Measurements from ENCODE around the gene BANP.
"Not testable (repeated sequence)": the region's sequence is repeated elsewhere in the genome, so short reads cannot be mapped to it uniquely, and the experiment has no call there.

Gene BANP

DNA sequence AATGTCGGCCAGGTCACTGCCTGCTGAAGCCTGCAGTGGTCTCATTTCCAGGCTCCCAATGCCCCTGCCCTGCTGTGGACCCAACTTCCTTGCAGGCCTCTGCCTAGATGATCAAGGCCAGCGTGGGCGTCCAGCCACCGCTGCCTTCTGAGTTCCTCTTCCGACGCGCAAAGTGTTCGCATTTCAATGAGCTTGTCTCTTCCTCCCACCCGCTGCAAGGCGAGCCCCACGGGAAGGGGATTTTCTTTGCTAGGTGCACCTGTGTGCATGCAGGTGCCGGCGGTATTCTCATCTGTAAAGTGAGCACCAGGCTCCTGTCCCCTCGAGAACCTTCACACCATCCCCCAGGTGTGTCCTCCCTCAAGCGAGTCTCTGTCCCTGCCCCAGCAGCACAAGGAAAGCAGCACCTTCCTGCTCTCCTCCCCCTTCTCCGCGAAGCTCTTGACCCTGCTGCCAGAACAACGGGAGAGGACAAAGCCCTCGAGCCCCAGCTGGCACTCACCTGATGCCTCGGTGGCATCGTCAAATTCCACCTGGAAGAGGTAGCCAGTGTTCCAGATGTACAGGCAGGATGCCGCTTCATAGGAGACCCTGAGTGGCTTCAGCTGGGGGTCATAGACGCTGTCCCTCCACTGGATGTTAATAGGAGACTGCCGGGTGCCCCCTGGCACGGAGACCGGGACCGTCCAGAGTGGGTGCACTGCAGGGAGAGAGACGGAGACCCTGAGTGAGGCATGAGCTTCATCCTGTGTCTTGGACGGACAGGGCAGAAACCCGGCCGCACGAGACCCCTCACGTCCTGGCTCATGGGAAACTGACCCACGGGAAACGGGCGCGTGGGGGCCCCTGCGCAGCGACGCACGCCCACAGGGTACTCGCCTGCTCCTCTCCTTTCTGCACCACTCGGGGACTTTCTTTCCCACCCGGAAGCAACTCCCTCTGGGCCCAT lies 24.7 kb upstream of the BANP start:
- no peak for DNase-seq (ENCODE audit: low read depth)

DNA sequence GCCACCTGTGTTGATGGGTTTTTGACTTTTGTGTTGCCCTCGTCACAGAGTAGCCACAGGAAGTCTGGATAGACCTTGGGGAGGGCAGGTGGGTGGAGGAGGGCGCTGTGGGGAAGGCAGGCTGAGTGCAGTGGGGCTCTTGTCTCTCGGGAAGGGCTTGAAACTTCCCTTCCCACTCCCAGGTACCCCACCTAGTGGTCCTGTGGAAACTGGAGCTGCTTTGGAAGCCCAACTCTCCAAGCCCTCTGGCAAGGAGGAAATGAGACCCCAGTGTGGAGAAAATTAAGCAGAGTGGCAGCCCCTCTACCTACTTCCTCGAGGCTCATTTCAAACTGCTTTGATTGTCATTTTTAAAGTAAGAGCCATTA lies 24.1 kb upstream of the BANP start:
- no peak for DNase-seq (ENCODE audit: low read depth)

DNA sequence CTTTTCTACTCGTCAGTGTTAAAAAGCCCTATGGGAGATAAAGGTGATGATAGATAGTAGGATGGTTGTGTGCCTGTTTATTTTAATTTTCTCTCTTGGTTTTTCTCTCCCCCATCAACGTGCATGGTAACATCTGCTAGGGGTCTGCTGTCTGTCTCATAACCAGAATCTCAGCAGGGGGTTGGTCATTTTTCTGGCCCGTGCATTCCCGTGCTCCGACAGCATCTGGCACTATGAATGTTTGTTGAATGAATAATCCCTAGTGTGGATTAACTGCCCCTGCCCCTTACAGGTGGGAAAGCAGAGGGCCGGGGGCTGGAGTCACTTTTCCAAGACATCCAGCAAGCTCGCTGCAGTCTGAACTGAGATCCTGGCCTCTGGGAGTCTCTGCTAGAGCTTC lies 21.2 kb upstream of the BANP start:
- no peak for DNase-seq (ENCODE audit: low read depth)

DNA sequence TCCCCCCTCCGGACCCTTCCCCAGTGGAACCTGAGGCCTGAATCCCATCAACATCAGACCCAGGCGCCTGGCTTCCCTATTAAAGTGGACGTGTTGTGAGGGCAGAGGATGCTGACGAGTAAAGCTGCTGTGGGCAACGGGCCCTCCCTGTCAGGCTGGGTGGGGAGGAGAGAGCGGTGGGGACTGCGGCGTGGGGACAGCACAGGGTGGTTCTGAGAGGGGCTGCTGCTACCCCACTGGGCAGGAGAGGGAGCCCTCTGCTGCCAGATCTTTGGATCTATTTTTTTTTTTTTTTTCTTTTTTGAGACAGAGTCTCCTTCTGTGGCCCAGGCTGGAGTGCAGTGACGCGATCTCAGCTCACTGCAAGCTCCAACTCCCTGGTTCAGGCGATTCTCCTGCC lies 20.8 kb upstream of the BANP start:
- no peak for DNase-seq (ENCODE audit: low read depth)

DNA sequence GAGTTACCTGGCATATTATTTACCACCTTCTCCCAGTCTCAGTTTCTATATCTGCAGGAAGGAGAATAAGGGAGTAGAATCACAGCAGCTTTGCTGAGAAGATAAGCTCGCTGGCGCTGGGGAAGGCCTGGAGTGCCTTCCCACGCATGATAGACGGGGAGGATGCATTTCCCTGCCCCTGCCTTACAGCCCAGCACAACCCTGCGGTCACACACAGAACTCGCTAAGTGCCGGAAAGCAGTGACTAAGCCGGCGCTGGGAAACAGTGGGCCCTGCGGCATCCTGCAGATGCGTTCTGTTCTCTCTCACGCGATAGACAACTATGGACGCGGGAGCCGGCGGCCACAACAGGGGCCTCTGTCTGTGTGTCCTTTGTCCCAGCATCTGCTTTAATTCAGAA lies 19.7 kb upstream of the BANP start:
- no peak for DNase-seq (ENCODE audit: low read depth)

DNA sequence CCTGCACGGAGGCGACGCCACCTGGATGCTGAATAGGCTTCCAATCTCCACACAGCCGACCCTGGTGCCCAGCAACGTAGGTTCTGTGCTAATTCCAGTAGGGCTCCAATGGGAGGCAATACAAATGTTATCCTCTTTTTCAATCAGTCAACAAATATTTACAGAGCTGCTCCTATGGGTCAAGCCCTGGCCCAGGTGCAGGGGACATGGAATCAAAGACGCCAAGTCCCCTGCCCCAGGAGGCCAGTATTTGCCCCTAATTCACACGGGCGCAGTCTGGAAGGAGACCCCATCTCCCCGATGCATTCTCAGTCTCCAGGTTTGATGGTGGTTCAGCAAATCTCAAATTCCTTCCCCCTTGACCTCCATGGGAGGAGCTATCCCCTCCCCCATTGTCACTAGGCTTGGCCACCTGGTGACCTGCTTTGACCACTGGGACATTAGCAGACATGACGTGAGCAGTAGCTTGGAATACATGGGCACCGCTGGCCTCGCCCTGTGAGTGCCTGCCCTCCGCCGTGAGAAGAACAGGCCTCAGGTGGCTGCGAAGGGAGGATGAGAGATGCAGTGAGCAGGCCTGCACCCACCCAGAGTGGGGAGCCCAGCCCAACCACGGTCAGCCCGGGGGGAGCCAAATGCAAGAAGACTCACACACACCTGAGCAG lies 18.6 kb upstream of the BANP start:
- DNase-seq (ENCODE audit: low read depth), result not testable (repeated sequence)

DNA sequence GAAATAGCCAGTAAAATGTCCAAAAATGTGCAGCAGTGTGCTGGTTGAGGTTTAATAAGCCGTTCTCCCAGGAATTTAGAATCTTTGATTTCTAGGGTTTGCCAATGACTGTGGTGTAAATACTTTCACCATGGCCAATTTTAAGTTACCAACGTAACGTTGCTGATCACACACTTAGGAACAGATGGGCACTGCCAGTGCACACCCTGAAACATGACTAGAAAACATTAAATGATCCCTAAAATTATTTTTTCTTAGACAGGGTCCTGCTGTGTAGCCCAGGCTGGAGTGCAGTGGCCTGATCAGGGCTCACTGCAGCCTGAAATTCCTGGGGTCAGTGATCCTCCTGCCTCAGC lies 18.1 kb upstream of the BANP start:
- DNase-seq (ENCODE audit: low read depth), result no peak

DNA sequence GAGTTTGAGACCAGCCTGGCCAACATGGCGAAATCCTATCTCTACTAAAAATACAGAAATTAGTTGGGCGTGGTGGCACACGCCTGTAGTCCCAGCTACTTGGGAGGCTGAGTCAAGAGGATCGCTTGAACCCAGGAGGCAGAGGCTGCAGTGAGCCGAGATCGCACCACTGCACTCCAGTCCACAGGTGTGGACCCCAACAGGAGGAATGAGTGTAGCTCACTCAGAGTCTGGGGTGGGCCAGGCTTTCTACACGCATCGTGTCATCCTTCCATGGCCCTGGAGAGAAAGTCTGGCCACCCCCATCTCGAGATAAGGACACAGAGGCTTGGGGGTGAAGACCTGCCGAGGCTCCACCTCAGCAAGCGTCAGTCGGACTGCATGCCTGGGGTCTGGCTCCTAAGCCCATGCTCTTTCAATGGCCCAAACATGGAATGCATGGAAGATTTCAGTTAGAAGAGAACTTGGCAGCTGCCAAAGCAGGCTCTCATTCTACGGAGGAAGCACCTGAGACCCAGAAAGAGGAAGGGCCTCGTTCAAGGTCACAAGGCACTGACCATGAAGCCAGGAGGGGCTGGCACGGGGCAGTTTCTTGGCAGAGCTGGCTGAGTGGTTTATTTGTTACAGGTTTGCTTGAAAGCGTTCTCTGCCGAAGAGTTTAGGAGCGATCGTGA lies 16.3 kb upstream of the BANP start:
- DNase-seq (ENCODE audit: low read depth), result not testable (repeated sequence)

DNA sequence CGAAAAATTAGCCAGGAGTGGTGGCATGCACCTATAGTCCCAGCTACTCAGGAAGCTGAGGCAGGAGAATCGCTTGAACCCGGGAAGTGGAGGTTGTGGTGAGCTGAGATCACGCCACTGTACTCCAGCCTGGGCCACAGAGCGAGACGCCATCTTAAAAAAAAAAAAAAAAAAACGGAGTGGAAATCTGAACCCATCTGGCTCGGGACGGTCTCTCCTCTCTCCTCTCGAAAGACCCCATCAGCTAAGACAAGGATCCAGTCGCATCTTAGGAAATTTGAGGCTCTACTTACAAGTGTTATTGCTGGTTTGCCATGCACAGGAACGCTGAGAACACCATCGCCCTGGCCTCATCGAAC lies 15.2 kb upstream of the BANP start:
- not testable (repeated sequence) for DNase-seq (ENCODE audit: low read depth)

DNA sequence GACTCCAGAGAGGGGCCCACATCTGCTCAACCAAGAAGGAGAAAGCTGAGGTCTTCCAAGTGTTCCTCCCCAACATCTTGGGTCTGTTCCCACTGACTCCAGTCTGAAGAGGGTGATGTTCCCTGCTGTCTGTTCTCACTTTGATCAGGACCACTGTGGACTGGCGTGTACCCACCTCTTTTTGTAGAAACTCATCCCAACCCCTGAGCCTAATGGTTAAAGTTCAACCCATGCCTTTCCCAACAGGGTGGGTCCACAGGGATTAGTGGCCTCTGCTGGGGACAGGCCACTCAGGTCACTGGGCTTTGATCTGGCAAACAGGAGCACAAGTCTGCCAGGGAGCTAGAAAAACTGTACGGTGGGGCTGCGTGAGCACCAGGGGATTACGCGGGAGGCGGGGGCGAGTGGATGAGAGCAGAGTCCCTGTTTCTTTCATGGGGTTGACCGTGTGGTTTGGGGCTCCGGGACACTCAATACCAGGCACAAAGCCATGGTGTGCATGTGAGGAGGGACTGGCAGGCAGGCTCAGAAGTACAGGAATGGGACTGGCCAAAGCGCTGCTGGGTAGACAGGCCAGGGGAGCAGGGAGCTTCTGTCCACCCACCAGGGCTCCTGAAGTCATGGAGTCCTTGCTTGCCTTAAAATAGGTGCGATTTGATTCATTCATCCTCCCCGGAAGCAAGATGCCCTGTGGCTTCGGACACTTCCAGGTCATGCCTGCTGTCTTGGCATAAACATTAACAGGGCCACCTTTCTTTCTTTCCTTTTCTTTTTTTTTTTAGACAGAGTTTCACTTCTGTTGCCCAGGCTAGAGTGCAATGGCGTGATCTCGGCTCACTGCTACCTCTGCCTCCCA lies 14.6 kb upstream of the BANP start, which contains the start of gene CA5A:
Gene CA5A (minus strand): TSS at position 155 of the 856 bp plus-strand sequence. CDS start 79 bp downstream, at position 76.
- DNase-seq (ENCODE audit: low read depth), result no peak

DNA sequence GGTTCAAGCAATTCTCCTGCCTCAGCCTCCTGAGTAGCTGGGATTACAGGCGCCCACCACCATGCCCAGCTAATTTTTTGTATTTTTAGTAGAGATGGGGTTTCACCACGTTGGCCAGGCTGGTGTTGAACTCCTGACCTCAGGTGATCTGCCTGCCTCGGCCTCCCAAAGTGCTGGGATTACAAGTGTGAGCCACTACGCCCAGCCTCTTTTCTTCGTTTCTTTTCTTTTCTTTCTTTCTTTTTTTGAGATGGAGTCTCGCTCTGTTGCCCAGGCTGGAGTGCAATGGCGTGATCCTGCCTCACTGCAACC lies 14.0 kb upstream of the BANP start:
- DNase-seq (ENCODE audit: low read depth), result not testable (repeated sequence)

DNA sequence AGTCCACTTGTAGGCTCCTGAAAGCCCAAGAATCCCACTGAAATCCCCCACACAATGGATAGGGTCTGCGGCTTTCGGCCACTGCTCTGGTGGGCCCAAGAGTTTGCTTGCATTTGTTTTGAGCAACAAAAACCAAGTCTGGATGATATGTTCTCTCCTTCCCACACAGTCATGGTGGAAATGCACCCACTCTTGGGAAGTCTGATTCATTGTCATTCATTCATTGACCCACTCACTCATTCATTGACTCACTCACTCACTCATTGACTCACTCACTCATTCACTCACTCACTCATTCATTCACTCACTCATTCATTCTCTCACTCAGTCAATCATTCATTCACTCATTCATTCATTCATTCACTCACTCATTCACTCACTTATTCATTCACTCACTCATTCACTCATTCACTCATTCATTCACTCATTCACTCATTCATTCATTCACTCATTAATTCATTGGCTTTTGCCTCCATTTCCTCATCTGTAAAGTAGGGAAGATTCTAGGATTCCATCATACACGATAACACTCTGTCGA lies 12.8 kb upstream of the BANP start:
- DNase-seq (ENCODE audit: low read depth), result no peak

DNA sequence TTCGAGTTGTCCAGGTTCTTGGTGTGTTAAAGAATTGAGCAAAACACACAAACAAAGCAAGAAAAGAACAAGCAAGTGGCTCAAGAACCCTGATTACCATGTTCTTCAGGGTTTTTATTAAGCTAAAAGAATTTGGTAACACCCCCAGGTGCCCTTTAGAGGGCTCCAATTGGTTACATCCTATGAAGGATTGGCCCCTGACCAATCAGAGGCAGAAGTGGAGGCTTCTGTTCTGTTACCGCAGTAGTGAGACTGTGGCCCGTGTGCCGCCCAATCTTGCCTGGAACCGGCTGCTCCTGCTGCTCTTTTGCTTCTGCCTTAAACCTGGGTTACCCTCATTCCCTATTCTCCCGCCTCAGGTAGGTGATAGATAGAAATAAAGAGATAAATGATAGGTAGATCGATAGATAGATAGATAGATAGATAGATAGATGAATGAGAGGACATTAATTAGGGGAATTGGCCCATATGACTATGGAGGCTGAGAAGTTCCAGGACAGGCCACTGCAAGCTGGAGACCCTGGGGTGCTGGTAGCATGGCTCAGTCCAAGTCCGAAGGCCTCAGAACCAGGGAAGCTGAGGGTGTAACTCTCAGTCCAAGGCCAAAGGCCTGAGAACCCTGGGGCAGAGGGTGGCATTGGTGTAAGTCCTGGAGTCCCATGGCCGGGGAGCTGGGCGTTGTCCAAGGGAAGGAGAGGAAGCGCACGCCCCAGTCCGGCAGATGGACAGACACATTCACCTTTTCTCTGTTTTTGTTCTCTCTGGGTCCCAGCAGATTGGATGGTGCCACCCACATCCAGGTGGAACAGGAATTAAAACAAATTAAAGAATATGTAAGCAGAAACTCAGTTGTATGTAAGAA lies 11.4 kb upstream of the BANP start:
- DNase-seq (ENCODE audit: low read depth), result no peak

DNA sequence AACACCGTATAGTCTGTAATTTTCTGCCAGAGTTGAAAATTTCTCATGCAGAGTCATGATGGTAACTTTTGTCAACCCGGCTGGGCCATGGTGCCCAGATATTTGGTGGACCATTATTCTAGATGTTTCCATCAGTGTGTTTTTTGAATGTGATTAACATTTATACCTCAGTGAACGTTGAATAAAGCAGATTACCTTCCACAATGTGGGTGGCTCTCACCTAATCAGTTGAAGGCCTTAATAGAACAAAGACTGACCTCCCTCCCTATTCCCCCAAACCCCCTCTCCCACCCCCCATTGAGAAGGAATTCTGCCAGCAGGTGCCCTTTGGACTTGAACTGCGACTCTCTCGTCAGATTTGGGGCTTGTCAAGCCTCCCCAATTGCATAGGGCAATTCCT lies 8.6 kb upstream of the BANP start:
- no peak for DNase-seq (ENCODE audit: low read depth)

DNA sequence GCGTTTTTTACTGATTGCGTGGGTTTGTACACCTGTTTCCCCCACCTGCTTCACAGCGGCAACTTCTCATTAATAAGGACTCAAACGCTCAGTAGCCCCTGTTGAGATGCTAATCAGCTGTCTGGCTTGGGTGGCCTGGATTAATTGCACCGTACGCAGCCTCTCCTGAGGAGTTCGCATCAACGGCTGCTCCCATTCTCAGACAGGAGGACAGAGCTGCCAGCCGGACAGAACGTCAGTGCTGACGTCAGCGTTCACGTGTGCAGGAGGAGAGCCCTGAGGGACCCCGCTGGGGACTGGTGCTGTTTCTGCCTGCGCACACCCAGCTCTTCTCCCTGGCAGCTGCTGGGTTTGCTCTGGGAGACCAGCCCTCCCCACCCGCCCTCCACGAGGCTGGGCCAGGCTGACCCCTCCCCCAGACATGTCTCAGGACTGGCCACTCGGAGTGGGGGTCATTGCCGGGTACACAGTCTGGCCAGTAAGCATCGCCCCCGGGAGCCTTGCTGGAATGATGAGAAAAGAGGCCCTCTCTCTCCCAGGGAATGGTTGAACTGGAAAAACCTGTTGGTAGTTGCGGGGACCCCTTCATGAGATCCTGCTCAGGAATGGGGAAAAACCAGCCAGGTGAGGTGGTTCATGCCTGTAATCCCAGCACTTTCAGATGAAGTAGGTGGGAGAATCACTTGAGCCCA lies 5.7 kb upstream of the BANP start:
- DNase-seq (ENCODE audit: low read depth), result no peak

DNA sequence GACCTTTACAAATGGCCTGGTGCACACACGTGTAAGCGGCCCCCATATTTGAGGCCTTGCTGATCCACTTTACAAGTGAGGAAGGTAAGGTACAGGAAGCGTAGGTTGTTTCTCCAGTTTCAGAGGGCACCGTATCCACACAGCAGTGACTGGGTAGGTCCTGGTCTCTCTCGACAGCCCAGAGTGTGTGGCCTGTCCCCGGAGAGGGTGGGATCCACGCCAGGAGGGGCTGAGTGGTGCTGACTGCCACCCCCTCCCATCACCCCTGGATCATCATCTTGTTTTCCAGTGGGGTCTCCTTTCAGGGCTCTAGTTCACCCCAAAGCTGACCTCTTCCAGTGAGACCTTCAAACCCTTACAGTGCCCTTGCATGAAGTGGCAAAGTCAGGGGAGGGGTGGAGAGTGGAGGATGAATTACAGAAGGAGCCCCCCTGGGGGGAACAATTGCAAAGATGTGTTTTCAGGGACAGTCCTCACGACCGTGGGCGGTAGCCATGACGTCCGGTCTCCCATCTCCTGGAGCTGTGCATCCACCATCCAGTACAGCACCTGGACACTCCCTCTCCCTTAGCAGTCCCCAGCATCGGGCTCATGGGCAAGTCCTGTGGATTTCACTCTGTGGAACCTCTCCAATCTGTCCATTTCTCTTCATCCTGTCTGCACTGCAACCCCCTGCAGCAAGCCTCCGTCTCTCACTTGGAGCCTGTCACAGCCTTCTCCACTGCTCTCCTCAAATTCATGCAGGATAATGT lies 4.5 kb upstream of the BANP start:
- no peak for DNase-seq (ENCODE audit: low read depth)

DNA sequence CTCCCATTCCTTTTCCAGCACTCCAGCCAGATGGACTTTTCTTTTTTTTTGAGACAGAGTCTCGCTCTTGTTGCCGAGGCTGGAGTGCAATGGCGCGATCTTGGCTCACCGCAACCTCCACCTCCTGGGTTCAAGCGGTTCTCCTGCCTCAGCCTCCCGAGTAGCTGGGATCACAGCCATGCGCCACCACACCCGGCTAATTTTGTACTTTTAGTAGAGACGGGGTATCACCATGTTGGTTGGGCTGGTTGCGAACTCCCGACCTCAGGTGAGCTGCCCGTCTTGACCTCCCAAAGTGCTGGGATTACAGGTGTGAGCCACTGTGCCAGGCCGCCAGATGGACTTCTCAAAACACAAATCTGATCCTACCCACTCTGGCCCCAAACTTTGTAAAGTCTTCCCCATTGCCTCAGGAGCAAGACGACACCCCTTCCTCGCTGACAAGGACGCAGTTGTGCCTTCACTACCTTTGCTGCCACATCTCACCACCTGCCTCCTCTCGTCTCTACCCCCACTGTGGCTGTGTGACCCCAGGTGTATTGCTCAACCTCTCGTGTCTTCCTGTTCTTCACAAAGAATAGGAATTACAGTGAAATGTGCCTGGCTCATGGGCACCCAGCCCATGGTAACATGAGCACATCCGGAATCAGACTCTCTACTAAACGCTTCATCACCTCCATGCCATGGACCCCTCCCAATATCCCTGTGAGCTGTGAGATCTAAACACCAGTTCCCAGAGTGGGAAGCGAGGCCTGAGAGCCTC lies 3.7 kb upstream of the BANP start:
- DNase-seq (ENCODE audit: low read depth), result no peak

DNA sequence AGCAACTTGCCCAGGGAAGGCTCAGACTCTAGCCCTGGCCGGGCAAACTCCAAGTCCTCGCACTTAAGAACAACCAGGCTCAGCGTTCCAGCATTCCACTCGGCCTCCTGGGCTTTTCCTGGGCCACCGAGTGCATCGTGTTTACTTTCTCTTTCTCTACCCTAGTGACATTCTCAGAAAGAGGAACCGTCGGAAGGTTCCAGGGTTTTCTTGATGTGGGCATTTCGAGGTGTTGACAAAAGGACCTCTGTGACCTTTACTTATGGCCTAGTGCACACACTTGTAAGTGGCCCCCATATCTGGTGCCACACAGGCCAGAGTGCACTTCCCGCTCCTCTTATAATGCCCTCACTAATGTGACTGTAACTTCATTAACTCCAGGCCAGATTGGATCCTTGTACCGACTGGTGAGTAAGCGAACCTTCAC lies 3.1 kb upstream of the BANP start:
- DNase-seq (ENCODE audit: low read depth), result no peak

DNA sequence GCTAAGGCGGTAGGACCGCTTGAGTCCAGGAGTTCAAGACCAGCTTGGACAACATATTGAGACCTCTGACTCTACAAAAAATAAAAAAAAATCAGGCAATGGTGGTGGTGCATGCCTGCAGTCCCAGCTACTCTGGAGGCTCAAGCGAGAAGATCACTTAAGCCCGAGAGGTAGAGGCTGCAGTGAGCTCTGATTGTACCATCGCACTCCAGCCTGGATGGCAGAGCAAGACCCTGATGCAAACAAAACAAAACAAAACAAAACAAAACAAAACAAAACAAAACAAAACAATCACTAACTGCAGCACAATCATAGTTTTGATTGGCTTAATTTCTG lies 2.5 kb upstream of the BANP start:
- DNase-seq (ENCODE audit: low read depth), result no peak
